A673 (cell line): ENCODE results near the gene ACSF3.

Experiments
- CTCF ChIP-seq: fragments of 300-800, 200-600 bp; sonication (generic); conservative IDR thresholded peaks from 2 replicates; pipeline ENCODE4 v1.5.1; 2017; ENCODE audit warnings: low read depth, mild to moderate bottlenecking, antibody characterized with exemption, low read length, moderate library complexity, mixed read lengths
- EZH2 ChIP-seq: fragments of 200-600 bp; sonication (generic); IDR thresholded peaks from 2 replicates; pipeline ENCODE4 v1.6.1; 2017; ENCODE audit warnings: borderline replicate concordance, low read depth, mild to moderate bottlenecking, mixed read lengths, antibody characterized with exemption, low read length; ENCODE audit not compliant: poor library complexity, severe bottlenecking

GRCh38 chr16:89053725-89054029 lies 40.0 kb upstream of the ACSF3 start:
- no peak for TF ChIP-seq CTCF
- no peak for TF ChIP-seq EZH2
